ENCODE measurements around the gene CDK5. TPM values are rescaled to one million over a fixed set of nuclear protein-coding genes. Genes with fewer than 3 reads are reported as not detected.
A peak's percentile ranks its signal among the peaks of the same experiment; 100 is the strongest.

Gene CDK5
- total and polyA plus RNA-seq, 2 of the 13 experiments (the other 11 are each of a cell fraction or from before 2014, with no cell fraction given): 16.4 to 21.3 TPM

DNA sequence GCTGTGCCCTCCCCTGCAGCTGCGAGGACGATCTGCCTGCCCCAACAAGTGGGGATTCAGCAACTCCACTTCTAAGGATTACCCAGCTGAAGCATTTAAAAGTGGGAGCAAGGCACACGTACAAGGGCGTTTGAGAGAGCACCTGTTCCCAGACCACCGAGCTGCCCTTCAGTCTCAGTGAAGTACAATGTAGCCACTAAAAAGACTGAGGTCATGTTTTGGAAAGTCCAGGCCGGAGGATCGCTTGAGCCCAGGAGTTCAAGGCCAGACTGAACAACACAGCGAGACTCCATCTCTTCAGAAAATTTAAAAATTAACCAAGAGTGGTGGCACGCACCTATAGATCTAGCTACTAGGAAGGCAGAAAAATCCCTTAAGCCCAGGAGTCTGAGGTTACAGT, 52.1 kb downstream of the CDK5 start (continued):
- TF ChIP-seq SP5 (CRISPR knock-in tag; IDR thresholded peaks at IDR 0.05; ENCODE audit: borderline replicate concordance, low read depth): no peak
- TF ChIP-seq PHF20 (CRISPR knock-in tag; IDR thresholded peaks at IDR 0.05): no peak
- TF ChIP-seq STAG1 (CRISPR knock-in tag; IDR thresholded peaks at IDR 0.05): no peak
- TF ChIP-seq, protein P1, sequence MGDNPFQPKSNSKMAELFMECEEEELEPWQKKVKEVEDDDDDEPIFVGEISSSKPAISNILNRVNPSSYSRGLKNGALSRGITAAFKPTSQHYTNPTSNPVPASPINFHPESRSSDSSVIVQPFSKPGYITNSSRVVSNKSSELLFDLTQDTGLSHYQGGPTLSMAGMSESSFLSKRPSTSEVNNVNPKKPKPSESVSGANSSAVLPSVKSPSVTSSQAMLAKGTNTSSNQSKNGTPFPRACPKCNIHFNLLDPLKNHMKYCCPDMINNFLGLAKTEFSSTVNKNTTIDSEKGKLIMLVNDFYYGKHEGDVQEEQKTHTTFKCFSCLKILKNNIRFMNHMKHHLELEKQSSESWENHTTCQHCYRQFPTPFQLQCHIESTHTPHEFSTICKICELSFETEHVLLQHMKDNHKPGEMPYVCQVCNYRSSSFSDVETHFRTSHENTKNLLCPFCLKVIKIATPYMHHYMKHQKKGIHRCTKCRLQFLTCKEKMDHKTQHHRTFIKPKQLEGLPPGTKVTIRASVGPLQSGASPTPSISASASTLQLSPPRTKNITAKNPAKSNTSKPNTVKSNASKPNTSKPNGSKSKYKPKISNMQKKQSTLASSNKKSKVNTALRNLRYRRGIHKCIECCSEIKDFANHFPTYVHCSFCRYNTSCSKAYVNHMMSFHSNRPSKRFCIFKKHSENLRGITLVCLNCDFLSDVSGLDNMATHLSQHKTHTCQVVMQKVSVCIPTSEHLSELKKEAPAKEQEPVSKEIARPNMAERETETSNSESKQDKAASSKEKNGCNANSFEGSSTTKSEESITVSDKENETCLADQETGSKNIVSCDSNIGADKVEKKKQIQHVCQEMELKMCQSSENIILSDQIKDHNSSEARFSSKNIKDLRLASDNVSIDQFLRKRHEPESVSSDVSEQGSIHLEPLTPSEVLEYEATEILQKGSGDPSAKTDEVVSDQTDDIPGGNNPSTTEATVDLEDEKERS (CRISPR knock-in tag; IDR thresholded peaks at IDR 0.05): no peak
- no peak for TF ChIP-seq ZNF670 (CRISPR knock-in tag; IDR thresholded peaks at IDR 0.05; ENCODE audit: borderline replicate concordance)
- no peak for TF ChIP-seq HNF4G (IDR thresholded peaks at IDR 0.05; ENCODE audit: borderline replicate concordance, low read depth, low read length)
- no peak for TF ChIP-seq HNF4G (CRISPR knock-in tag; IDR thresholded peaks at IDR 0.05; ENCODE audit: borderline replicate concordance, low read depth)
- TF ChIP-seq ZNF761 (CRISPR knock-in tag; conservative IDR thresholded peaks at IDR 0.05): no peak
- TF ChIP-seq, protein P2, sequence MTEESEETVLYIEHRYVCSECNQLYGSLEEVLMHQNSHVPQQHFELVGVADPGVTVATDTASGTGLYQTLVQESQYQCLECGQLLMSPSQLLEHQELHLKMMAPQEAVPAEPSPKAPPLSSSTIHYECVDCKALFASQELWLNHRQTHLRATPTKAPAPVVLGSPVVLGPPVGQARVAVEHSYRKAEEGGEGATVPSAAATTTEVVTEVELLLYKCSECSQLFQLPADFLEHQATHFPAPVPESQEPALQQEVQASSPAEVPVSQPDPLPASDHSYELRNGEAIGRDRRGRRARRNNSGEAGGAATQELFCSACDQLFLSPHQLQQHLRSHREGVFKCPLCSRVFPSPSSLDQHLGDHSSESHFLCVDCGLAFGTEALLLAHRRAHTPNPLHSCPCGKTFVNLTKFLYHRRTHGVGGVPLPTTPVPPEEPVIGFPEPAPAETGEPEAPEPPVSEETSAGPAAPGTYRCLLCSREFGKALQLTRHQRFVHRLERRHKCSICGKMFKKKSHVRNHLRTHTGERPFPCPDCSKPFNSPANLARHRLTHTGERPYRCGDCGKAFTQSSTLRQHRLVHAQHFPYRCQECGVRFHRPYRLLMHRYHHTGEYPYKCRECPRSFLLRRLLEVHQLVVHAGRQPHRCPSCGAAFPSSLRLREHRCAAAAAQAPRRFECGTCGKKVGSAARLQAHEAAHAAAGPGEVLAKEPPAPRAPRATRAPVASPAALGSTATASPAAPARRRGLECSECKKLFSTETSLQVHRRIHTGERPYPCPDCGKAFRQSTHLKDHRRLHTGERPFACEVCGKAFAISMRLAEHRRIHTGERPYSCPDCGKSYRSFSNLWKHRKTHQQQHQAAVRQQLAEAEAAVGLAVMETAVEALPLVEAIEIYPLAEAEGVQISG (CRISPR knock-in tag; IDR thresholded peaks at IDR 0.05): peak; percentile 49; the same call in 1 of the 2 replicates
- TF ChIP-seq ARID2 (CRISPR knock-in tag; IDR thresholded peaks at IDR 0.05; ENCODE audit: borderline replicate concordance): no peak
- TF ChIP-seq SAFB2 (CRISPR knock-in tag; IDR thresholded peaks at IDR 0.05; ENCODE audit: borderline replicate concordance, low read depth): no peak
- TF ChIP-seq SP4 (CRISPR knock-in tag; IDR thresholded peaks at IDR 0.05): no peak
- 0 out of 2 replicates have a peak, but pooled peaks have one; percentile 20 for TF ChIP-seq ZFY (CRISPR knock-in tag; IDR thresholded peaks at IDR 0.05)
- TF ChIP-seq XRCC5 (optimal IDR thresholded peaks at IDR 0.05; ENCODE audit: low read length): no peak
- no peak for TF ChIP-seq MYC (CRISPR knock-in tag; IDR thresholded peaks at IDR 0.05; ENCODE audit: borderline replicate concordance)
- TF ChIP-seq BHLHE40 (IDR thresholded peaks at IDR 0.05; ENCODE audit: low read length): no peak
- TF ChIP-seq ZFP36 (IDR thresholded peaks at IDR 0.05; ENCODE audit: borderline replicate concordance, low read depth, low read length, partially characterized antibody): no peak
- TF ChIP-seq, protein P3, sequence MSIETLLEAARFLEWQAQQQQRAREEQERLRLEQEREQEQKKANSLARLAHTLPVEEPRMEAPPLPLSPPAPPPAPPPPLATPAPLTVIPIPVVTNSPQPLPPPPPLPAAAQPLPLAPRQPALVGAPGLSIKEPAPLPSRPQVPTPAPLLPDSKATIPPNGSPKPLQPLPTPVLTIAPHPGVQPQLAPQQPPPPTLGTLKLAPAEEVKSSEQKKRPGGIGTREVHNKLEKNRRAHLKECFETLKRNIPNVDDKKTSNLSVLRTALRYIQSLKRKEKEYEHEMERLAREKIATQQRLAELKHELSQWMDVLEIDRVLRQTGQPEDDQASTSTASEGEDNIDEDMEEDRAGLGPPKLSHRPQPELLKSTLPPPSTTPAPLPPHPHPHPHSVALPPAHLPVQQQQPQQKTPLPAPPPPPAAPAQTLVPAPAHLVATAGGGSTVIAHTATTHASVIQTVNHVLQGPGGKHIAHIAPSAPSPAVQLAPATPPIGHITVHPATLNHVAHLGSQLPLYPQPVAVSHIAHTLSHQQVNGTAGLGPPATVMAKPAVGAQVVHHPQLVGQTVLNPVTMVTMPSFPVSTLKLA (IDR thresholded peaks at IDR 0.05): no peak
- TF ChIP-seq, protein P4, sequence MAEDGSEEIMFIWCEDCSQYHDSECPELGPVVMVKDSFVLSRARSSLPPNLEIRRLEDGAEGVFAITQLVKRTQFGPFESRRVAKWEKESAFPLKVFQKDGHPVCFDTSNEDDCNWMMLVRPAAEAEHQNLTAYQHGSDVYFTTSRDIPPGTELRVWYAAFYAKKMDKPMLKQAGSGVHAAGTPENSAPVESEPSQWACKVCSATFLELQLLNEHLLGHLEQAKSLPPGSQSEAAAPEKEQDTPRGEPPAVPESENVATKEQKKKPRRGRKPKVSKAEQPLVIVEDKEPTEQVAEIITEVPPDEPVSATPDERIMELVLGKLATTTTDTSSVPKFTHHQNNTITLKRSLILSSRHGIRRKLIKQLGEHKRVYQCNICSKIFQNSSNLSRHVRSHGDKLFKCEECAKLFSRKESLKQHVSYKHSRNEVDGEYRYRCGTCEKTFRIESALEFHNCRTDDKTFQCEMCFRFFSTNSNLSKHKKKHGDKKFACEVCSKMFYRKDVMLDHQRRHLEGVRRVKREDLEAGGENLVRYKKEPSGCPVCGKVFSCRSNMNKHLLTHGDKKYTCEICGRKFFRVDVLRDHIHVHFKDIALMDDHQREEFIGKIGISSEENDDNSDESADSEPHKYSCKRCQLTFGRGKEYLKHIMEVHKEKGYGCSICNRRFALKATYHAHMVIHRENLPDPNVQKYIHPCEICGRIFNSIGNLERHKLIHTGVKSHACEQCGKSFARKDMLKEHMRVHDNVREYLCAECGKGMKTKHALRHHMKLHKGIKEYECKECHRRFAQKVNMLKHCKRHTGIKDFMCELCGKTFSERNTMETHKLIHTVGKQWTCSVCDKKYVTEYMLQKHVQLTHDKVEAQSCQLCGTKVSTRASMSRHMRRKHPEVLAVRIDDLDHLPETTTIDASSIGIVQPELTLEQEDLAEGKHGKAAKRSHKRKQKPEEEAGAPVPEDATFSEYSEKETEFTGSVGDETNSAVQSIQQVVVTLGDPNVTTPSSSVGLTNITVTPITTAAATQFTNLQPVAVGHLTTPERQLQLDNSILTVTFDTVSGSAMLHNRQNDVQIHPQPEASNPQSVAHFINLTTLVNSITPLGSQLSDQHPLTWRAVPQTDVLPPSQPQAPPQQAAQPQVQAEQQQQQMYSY (CRISPR knock-in tag; IDR thresholded peaks at IDR 0.05): peak; percentile 98
- TF ChIP-seq ZNF296 (CRISPR knock-in tag; conservative IDR thresholded peaks at IDR 0.05): no peak

All from HepG2 (cell line).